8988T (cell line): ENCODE data around the gene KIRREL3.

Experiments used
- DNase-seq: peaks from one replicate; pipeline ENCODE4 v3.0.0; 2011

KIRREL3 gene

GRCh38 chr11:126700768-126701519 lies 299.6 kb downstream of the KIRREL3 start:
- no peak for DNase-seq

GRCh38 chr11:126698576-126698975 lies 302.0 kb downstream of the KIRREL3 start:
- DNase-seq = no peak

GRCh38 chr11:126697936-126698335 lies 302.6 kb downstream of the KIRREL3 start:
- DNase-seq = no peak

GRCh38 chr11:126696982-126697381 lies 303.6 kb downstream of the KIRREL3 start:
- no peak for DNase-seq

DNA sequence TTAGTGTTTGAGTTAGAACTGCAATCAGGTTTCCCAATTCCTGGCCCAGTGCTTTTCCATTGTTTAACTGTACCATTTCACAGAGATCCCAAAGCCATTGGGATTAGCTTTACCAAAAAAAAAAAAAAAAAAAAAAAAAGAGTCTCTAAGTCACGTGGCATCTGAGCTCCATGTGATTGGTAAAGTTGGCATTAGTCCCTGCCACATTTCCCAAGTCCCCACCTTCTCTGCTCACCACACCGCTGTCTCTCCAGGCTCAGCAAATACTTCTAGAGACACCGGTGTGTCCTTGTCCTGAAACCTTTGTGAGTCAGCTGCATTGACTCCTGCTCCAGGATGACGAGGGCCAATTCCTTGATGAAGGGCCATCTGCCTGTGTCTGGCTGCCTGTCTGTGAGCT lies 305.3 kb downstream of the KIRREL3 start:
- no peak for DNase-seq

- no peak for DNase-seq
Observed at GRCh38 chr11:126694065-126694625, 306.4 kb downstream of the KIRREL3 start.

DNA sequence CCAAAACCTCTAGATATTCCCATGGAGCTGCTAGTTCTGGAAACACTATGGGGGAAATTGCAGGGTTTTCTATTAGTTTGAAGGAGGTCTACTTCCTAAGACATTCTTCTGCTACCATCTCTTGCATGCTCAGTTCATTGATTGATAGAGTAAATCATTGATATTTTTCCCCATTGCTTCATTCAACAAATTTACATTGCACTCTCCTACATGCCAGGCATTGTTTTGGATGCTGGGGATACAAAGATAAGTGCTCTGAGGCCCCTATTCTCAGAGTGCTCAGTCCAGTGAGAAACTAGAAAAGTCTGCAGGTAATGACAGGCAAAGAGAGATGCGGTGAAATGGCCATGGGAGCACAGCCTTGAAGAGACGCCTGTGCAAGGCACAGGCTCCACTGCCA lies 313.1 kb downstream of the KIRREL3 start:
- no peak for DNase-seq

DNA sequence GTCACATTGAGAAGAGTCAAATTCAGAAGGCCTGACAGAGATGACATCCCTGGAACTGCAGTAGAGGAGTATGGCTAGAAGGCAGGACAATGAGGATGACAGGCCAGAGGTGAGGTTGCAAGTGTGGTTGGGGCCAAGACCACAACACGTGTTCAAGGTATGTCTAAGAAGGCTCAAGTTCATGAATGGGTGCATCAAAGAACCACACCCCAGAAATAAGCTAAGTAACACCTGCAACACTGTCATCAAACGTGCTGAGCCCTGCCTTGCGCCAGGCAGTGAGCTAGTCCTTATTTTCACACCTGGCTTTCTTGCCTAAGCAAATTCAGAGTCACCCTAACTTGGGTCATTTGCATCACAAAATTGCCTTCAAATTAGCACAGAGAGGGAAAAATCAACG lies 313.6 kb downstream of the KIRREL3 start:
- no peak for DNase-seq

- no peak for DNase-seq
Observed at GRCh38 chr11:126683766-126684728, 316.5 kb downstream of the KIRREL3 start.

GRCh38 chr11:126682590-126682989 lies 318.0 kb downstream of the KIRREL3 start:
- no peak for DNase-seq

DNA sequence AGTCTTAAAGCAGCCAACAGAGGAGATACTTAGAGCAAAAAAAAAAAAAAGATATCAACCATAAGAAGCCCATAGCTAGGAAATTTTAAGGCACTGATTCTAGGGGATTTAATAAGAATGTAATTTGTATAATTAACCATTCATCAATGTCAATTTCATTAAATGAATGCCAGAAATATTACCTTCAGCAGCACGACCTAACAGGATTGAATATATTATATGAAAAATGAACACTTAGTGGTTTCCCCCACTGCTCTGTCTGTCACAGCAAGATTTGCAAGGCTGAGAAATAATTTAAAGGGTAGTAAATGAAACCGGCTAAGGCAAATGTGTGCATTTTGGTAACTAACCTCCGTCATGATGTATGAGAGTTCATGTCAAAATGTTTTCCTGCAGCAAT lies 319.9 kb downstream of the KIRREL3 start:
- DNase-seq = no peak

GRCh38 chr11:126680131-126680530 lies 320.4 kb downstream of the KIRREL3 start:
- DNase-seq = no peak

GRCh38 chr11:126679033-126679432 lies 321.5 kb downstream of the KIRREL3 start:
- no peak for DNase-seq

DNA sequence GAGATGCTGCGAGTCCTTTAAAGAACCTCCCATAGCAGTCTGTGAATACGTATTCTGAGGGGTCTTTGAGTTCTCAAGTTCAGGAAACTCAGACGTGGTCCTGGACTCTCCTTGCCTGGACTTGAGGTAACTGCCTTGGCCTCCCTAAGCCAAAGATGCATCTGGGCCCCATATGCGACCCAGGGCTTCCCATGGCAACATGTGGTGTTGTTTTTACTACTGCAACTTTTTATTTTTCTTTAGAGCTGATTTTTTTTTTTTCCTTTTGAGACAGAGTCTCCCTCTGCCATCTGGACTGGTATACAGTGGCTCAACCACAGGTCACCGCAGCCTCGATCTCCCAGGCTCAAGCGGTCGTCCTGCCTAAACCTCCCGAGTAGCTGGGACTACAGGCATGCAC lies 324.0 kb downstream of the KIRREL3 start:
- DNase-seq = no peak

GRCh38 chr11:126673319-126673718 lies 327.3 kb downstream of the KIRREL3 start:
- no peak for DNase-seq

DNA sequence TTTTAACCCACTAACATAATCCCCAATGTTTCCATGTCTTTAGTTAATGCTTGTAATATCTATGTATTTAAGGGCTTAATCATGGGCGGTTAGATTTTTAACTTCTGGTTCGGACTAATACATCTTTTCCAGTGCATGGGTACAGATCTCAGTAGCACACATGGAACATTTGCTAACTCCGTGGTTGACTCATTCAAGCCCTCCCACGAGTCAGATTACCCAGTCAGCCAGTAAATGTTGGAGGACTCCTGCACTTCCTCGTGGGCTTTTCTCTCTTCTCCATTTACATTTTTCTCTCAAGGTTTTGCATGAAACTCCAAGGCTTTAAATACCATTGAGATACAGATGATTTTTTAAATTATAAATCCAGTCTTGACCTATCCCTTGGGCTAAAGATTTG lies 331.2 kb downstream of the KIRREL3 start:
- no peak for DNase-seq

- DNase-seq = no peak
Observed at GRCh38 chr11:126664643-126665042, 335.9 kb downstream of the KIRREL3 start.

DNA sequence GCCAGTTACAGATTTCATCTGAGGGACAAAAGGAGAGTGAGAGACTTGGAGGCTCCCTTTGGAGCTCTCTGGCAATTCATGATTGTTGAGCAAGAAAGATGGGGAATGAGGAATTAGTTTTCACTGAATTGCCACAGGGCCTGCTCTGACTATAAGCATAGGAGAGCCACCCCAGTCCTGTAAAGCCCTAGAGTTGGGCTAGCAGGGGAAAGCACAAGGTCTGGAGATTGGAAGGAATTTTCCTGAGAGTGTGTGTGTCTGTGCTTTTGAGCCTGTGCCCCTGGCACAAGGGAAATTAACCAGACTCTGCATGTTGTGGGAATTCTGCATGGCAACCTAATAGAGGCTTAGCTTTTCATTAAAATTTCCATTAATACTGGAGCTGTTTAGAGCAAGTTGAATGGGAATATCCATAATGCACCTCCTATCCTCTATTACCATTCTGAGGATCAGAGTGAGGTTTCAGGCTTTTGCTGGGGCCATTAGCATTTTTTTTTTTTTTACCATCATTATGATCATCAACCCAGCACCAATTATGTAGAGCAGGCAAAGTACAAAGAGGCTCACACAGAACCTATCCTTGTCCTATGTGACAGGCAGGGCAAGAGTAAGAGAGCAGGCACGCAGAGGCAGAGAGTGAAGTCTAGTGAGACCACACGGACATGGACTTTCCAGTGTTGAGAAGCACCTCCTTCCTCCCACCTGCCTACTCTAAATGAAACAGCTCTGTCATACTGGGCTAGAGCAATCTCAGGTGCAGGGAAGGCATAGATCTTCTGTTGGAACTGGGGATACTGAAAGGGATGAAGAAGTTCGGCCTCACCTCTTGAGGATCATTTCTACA lies 336.6 kb downstream of the KIRREL3 start:
- no peak for DNase-seq

DNA sequence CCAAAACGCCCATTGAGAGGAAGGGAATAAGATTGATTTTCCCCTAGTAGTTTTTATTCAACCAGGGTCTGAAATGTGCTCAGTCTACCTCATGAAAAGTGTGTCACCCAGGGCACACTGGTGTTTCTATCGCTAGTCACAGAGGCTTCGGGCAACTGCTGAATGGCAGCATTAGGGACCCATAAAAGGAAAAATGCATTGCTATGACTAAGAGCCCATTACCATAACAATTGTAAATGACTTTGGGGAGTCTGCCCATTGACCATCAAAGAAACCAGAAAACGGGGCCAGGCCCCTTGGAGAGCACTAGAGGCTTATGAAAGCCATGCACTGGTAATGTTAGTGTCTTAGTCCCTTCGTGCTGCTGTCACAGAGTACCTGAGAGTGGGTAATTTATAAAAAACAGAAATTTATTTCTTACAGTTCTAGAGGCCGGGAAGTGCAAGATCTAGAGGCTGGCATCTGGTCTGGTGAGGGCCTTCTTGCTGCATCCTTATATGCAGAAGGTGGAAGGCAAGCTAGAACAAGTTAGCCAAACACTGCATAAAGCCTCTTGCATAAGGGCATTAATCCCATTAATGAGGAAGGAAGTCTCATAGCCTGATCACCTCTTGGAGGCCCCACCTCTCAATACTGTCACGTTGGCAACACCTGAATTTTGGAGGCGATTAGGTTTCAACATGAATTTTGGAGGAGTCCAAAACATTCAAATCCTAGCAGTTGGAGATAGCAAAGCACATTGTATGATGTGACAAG lies 338.4 kb downstream of the KIRREL3 start:
- DNase-seq = no peak

DNA sequence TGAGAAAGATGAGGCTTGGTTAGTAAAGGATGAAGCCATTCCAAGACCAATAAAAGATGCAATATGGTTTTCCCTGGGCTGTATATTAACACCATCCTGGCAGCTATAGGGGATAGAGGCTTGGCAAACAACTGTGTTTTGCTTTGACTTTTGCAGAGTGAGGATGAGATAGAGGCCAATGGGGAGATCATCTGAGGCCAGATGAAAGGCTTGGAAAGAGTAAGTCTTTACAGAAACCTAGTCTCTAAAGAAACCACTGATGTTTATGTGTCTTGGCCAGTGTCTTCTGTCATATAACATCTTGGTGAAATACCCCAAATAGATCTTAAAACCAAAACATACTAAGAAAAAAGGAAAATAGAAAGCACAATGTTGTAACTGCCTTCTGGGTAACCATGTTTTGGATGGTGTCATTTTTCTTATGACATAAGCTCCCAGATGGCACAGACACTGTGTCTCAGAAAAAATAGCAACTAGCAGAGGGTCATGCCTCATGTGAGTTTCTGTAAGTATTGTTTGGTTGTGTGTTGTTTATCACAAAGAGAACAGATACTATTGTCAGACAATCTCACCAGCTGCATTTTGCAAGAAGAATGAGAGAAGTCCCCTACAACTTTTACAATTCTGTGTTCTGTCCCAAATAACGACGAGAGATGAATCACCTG lies 339.7 kb downstream of the KIRREL3 start:
- no peak for DNase-seq

- DNase-seq = no peak
Observed at GRCh38 chr11:126660321-126660720, 340.2 kb downstream of the KIRREL3 start.
